ENCODE results near the gene NOS2.

NOS2 gene

GRCh38 chr17:27816946-27817345 lies 16.6 kb upstream of the NOS2 start:
- TF ChIP-seq CTCF (IDR thresholded peaks at IDR 0.05; ENCODE audit: low read length) = no peak
- no peak for TF ChIP-seq EZH2 (IDR thresholded peaks at IDR 0.05; ENCODE audit: borderline replicate concordance, low read length)
- Histone ChIP-seq H3K9me2 (ENCODE audit: low read depth, low read length) (no peaks in the 10 kb centered on the region), H3K9me3 (ENCODE audit: low read length) (no peaks in the 10 kb centered on the region), H3K4me2 (ENCODE audit: low read length) (no peak overlapping the region), H3K36me3 (ENCODE audit: insufficient read depth, low read length) (no peaks in the 10 kb centered on the region), H2AFZ (ENCODE audit: low read length) (no peak overlapping the region), H3K27ac (ENCODE audit: low read depth, low read length, poor library complexity, severe bottlenecking) (no peak overlapping the region), H3K79me2 (ENCODE audit: insufficient read depth, low read length) (no peaks in the 10 kb centered on the region), H3K9ac (ENCODE audit: low read length) (no peak overlapping the region), H3K27me3 (ENCODE audit: insufficient read depth, low read length) (no peaks in the 10 kb centered on the region; the same call in 1 of the 2 replicates), H4K20me1 (ENCODE audit: insufficient read depth, low read length) (no peaks in the 10 kb centered on the region), H3F3A (ENCODE audit: insufficient read depth, low read length) (no peaks in the 10 kb centered on the region), H3K4me1 (ENCODE audit: insufficient read depth, low read length, severe bottlenecking) (no peaks in the 10 kb centered on the region), H3K4me3 (ENCODE audit: low read depth, low read length, poor library complexity, severe bottlenecking) (no peak overlapping the region)

DNA sequence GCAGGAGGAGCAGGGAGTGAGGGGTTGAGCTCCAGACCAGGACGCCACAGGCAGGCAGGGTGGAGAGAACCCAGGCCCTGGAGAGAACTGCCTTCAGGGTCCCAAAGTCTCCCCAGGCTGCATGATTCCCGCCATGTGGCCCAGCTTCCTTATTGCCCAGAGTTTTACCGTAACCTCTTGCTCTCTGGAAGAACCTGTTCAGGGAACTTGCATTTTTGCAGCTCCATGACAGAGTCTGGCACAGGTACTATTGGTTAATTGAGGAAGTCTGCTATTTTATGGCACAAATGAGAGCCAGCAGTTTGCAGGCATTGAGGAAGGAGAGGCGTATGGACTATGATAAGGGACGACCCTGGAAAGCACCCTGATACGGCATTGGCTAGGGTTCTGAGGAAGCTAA lies 11.6 kb upstream of the NOS2 start:
- Histone ChIP-seq H3K79me2 (ENCODE audit: insufficient read depth, low read length) (no peaks in the 10 kb centered on the region), H3K9me3 (ENCODE audit: low read length) (no peaks in the 10 kb centered on the region), H3K4me3 (ENCODE audit: low read depth, low read length, poor library complexity, severe bottlenecking) (no peak overlapping the region)

GRCh38 chr17:27810902-27811557 lies 10.7 kb upstream of the NOS2 start:
- H3K79me2 ChIP-seq (ENCODE audit: insufficient read depth, low read length) = no peaks in the 10 kb centered on the region
- H3K4me1 ChIP-seq (ENCODE audit: insufficient read depth, low read length, severe bottlenecking) = peaks cover 2% of the 10 kb centered on the region
- H3K9me3 ChIP-seq (ENCODE audit: low read length) = no peaks in the 10 kb centered on the region
- H3K36me3 ChIP-seq (ENCODE audit: insufficient read depth, low read length) = no peaks in the 10 kb centered on the region
- H3K9ac ChIP-seq (ENCODE audit: low read length) = no peak overlapping the region
- no peak overlapping the region for H2AFZ ChIP-seq (ENCODE audit: low read length)
- H3K9me2 ChIP-seq (ENCODE audit: low read depth, low read length) = no peaks in the 10 kb centered on the region
- TF ChIP-seq EZH2 (IDR thresholded peaks at IDR 0.05; ENCODE audit: borderline replicate concordance, low read length) = no peak
- TF ChIP-seq CTCF (IDR thresholded peaks at IDR 0.05; ENCODE audit: low read length) = no peak
- no peak overlapping the region for H3K27ac ChIP-seq (ENCODE audit: low read depth, low read length, poor library complexity, severe bottlenecking)
- no peaks in the 10 kb centered on the region for H4K20me1 ChIP-seq (ENCODE audit: insufficient read depth, low read length)
- no peaks in the 10 kb centered on the region for H3F3A ChIP-seq (ENCODE audit: insufficient read depth, low read length)
- no peak overlapping the region for H3K4me2 ChIP-seq (ENCODE audit: low read length)
- no peak overlapping the region for H3K4me3 ChIP-seq (ENCODE audit: low read depth, low read length, poor library complexity, severe bottlenecking)
- H3K27me3 ChIP-seq (ENCODE audit: insufficient read depth, low read length) = no peaks in the 10 kb centered on the region

More for the DNA sequence above, 11.6 kb upstream of the NOS2 start:
- Histone ChIP-seq H3K27me3 (ENCODE audit: insufficient read depth, low read length) (no peaks in the 10 kb centered on the region), H3F3A (ENCODE audit: insufficient read depth, low read length) (no peaks in the 10 kb centered on the region), H3K4me2 (ENCODE audit: low read length) (no peak overlapping the region), H3K36me3 (ENCODE audit: insufficient read depth, low read length) (no peaks in the 10 kb centered on the region), H3K4me1 (ENCODE audit: insufficient read depth, low read length, severe bottlenecking) (no peaks in the 10 kb centered on the region), H3K9ac (ENCODE audit: low read length) (no peak overlapping the region), H4K20me1 (ENCODE audit: insufficient read depth, low read length) (no peaks in the 10 kb centered on the region), H3K9me2 (ENCODE audit: low read depth, low read length) (no peaks in the 10 kb centered on the region), H3K27ac (ENCODE audit: low read depth, low read length, poor library complexity, severe bottlenecking) (no peak overlapping the region), H2AFZ (ENCODE audit: low read length) (no peak overlapping the region)
- TF ChIP-seq CTCF (IDR thresholded peaks at IDR 0.05; ENCODE audit: low read length) (no peak), EZH2 (IDR thresholded peaks at IDR 0.05; ENCODE audit: borderline replicate concordance, low read length) (no peak)
